Type B pancreatic cell (in vitro differentiated cells): ENCODE data around the gene MT1HL1. TPM values are rescaled to one million over a fixed set of nuclear protein-coding genes. Genes with fewer than 3 reads are reported as not detected.

Experiments used
- DNase-seq: peaks from one replicate; pipeline ENCODE4 v3.0.0; 2021; ENCODE audit warnings: mixed read lengths; ENCODE audit not compliant: unreplicated experiment; ENCODE audit errors: extremely low spot score
- H3K27ac Mint-ChIP-seq: 2 replicates; pipeline ENCODE4 v1.8.0; 2021; ENCODE audit warnings: mild to moderate bottlenecking, mixed read lengths
- H3K27me3 Mint-ChIP-seq: 2 replicates; pipeline ENCODE4 v1.8.0; 2021; ENCODE audit warnings: mixed read lengths
- H3K36me3 Mint-ChIP-seq: 2 replicates; pipeline ENCODE4 v1.8.0; 2021; ENCODE audit warnings: mixed read lengths
- H3K4me1 Mint-ChIP-seq: one replicate; pipeline ENCODE4 v1.8.0; 2021; ENCODE audit warnings: mixed read lengths; ENCODE audit not compliant: unreplicated experiment
- H3K4me3 Mint-ChIP-seq: 2 replicates; pipeline ENCODE4 v1.8.0; 2021; ENCODE audit warnings: mild to moderate bottlenecking, mixed read lengths
- H3K9me3 Mint-ChIP-seq: 2 replicates; pipeline ENCODE4 v1.8.0; 2021; ENCODE audit warnings: mixed read lengths
- total RNA-seq: library from RNA; stranded (reverse); gene quantifications from 2 replicates; pipeline ENCODE4 v1.2.1, GENCODE V29; 2021; ENCODE audit warnings: low replicate concordance
- TF ChIP-seq, protein P1 (sequence below): fragments of 200-600 bp; sonication (generic); conservative IDR thresholded peaks from 2 replicates; pipeline ENCODE4 v1.5.0; 2021; ENCODE audit warnings: antibody characterized with exemption, mild to moderate bottlenecking

The MT1HL1 gene
- total RNA-seq, 1 donor from 2014 or later, result not detected

- Mint-ChIP-seq H3K36me3 (no peaks in the 10 kb centered on the region), H3K27me3 (peaks cover 19% of the 10 kb centered on the region), H3K4me3 (peak overlapping the region; percentile 85), H3K27ac (no peak overlapping the region), H3K9me3 (no peaks in the 10 kb centered on the region), H3K4me1 (peaks cover 8% of the 10 kb centered on the region)
- TF ChIP-seq, protein P1, sequence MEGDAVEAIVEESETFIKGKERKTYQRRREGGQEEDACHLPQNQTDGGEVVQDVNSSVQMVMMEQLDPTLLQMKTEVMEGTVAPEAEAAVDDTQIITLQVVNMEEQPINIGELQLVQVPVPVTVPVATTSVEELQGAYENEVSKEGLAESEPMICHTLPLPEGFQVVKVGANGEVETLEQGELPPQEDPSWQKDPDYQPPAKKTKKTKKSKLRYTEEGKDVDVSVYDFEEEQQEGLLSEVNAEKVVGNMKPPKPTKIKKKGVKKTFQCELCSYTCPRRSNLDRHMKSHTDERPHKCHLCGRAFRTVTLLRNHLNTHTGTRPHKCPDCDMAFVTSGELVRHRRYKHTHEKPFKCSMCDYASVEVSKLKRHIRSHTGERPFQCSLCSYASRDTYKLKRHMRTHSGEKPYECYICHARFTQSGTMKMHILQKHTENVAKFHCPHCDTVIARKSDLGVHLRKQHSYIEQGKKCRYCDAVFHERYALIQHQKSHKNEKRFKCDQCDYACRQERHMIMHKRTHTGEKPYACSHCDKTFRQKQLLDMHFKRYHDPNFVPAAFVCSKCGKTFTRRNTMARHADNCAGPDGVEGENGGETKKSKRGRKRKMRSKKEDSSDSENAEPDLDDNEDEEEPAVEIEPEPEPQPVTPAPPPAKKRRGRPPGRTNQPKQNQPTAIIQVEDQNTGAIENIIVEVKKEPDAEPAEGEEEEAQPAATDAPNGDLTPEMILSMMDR, result no peak
- no peak for DNase-seq
Observed at GRCh38 chr1:237043846-237044636, 39.8 kb upstream of the MT1HL1 start.

DNA sequence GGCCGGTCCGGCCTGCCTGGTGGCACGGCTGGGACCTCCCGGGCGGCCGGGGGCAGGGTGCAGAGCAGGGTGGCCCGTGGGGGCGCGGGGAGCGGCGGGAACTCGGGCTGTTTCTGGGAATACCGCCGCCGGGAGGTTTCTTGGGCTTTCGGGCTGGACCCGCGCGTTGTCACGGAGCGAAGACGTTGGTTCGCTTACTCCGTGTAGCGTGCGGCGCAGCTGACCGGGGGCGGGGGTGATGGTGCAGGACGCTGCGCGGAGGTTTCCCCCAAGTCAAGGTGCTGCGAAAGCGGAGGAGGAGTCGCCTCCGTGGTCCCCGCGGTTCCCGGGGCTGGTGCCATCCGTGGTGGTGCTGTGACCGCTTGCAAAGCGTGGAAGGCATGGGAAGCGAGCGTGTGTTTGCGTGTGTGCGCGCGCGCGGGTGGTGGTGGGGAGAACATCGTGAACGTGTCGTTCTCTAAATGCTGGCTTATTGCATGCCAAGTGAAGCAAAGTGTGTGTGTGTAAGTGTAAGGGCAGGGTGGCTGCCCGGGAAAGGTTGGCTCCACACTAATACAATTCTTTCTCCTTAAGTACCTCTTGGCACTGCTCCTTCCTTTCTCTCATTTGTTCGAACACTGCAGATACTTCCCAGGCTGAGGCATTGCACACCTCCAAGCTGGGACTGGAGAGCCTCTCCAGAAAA lies 38.8 kb upstream of the MT1HL1 start:
- TF ChIP-seq, protein P1, result no peak
- Mint-ChIP-seq H3K9me3 (no peaks in the 10 kb centered on the region), H3K27ac (no peak overlapping the region), H3K4me3 (peak overlapping the region; percentile 85), H3K36me3 (no peaks in the 10 kb centered on the region), H3K27me3 (peaks cover 19% of the 10 kb centered on the region), H3K4me1 (peaks cover 8% of the 10 kb centered on the region)
- no peak for DNase-seq

GRCh38 chr1:237042526-237042891 lies 38.3 kb upstream of the MT1HL1 start:
- H3K36me3 Mint-ChIP-seq, result no peaks in the 10 kb centered on the region
- H3K27me3 Mint-ChIP-seq, result peaks cover 19% of the 10 kb centered on the region
- H3K27ac Mint-ChIP-seq, result no peak overlapping the region
- H3K9me3 Mint-ChIP-seq, result no peaks in the 10 kb centered on the region
- no peak for DNase-seq
- H3K4me3 Mint-ChIP-seq, result peak overlapping the region; percentile 85
- TF ChIP-seq, protein P1, result no peak
- peaks cover 8% of the 10 kb centered on the region for H3K4me1 Mint-ChIP-seq

- no peaks in the 10 kb centered on the region for H3K9me3 Mint-ChIP-seq
- TF ChIP-seq, protein P1, result peak; percentile 70
- peak within 1 kb of the TSS; percentile 86 for H3K4me3 Mint-ChIP-seq
- H3K27me3 Mint-ChIP-seq, result peaks cover 19% of the 10 kb centered on the region
- H3K27ac Mint-ChIP-seq, result no peak within 1 kb of the TSS
- H3K36me3 Mint-ChIP-seq, result no peaks in the 10 kb centered on the region
- DNase-seq, result no peak
- H3K4me1 Mint-ChIP-seq, result peaks cover 8% of the 10 kb centered on the region
Observed at GRCh38 chr1:237041795-237042525, 37.7 kb upstream of the MT1HL1 start, which contains the start of gene RYR2. TSS of gene RYR2 (plus strand) at chr1:237042184. CDS start at chr1:237042522, 338 bp downstream.

- peak overlapping the region; percentile 86 for H3K4me3 Mint-ChIP-seq
- DNase-seq, result no peak
- H3K36me3 Mint-ChIP-seq, result no peaks in the 10 kb centered on the region
- H3K4me1 Mint-ChIP-seq, result peaks cover 8% of the 10 kb centered on the region
- H3K27me3 Mint-ChIP-seq, result peaks cover 19% of the 10 kb centered on the region
- H3K9me3 Mint-ChIP-seq, result no peaks in the 10 kb centered on the region
- TF ChIP-seq, protein P1, result no peak
- H3K27ac Mint-ChIP-seq, result no peak overlapping the region
Observed at GRCh38 chr1:237041461-237041794, 37.2 kb upstream of the MT1HL1 start.
